Erythroblast (primary cell): ENCODE measurements around the gene DISC1.

Source experiments
- GATA1 ChIP-seq: IDR thresholded peaks from 2 replicates; pipeline ENCODE4 v1.6.1; 2011; ENCODE audit warnings: low read depth, mild to moderate bottlenecking, control low read depth, low read length, moderate library complexity
- POLR2A ChIP-seq: IDR thresholded peaks from 2 replicates; pipeline ENCODE4 v1.6.1; 2011; ENCODE audit warnings: mild to moderate bottlenecking, low read length

DNA sequence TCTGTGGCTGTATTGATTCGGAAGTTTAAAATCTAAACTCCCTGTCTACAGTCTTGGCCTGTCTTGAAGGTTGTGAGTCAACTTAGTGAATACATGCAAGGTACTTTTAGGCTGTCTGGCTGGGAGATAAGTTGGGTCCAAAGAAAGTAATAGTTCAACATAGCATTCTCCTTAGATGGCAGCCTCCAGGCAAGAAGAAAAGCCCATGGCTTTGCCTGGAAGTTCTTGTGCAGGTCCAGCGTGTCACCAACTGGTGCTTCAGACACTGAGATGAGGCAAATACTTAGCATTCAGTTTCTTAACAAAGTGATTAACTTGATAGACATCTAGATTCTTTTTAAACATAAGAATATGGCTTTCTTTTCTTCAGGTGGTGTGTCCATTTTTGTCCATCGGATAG lies 328.2 kb downstream of the DISC1 start:
- TF ChIP-seq POLR2A (no peak), GATA1 (no peak)
